Sigmoid colon (tissue), 7 donors: Measurements from ENCODE around the gene ABI3. TPM values are rescaled to one million over a fixed set of nuclear protein-coding genes. Genes with fewer than 3 reads are reported as not detected.

Experiments
- DNase-seq: peaks from one replicate; pipeline ENCODE4 v3.0.0-alpha.2; 2019
- H3K27ac ChIP-seq, 4 donors: fragments of 200-600 bp; sonication (generic); one replicate each; pipeline ENCODE4 v1.5.1; 2016 to 2019; ENCODE audit warnings: mild to moderate bottlenecking in 1 of 4
- H3K27me3 ChIP-seq, 3 donors: fragments of 200-600 bp; sonication (generic); one replicate each; pipeline ENCODE4 v1.5.1; 2019; ENCODE audit warnings: mild to moderate bottlenecking in 1 of 3
- H3K36me3 ChIP-seq, 4 donors: fragments of 200-600 bp; sonication (generic); one replicate each; pipeline ENCODE4 v1.5.1; 2016 to 2019
- H3K4me1 ChIP-seq, 4 donors: fragments of 200-600 bp; sonication (generic); one replicate each; pipeline ENCODE4 v1.5.1; 2017 to 2019
- H3K4me3 ChIP-seq, 4 donors: fragments of 200-600 bp; sonication (generic); one replicate each; pipeline ENCODE4 v1.5.1; 2017 to 2019; ENCODE audit warnings: mild to moderate bottlenecking in 2 of 4, moderate library complexity in 1 of 4
- H3K9me3 ChIP-seq, 4 donors: fragments of 200-600 bp in 3 of 4; sonication (generic) in 3 of 4; one replicate each; pipeline versions ENCODE4 v1.5.1 to v1.6.1; 2013 to 2019
- CTCF ChIP-seq, 4 experiments: fragments of 450-650 bp in 3 of 4; fragments of 200-600 bp in 1 of 4; IDR thresholded peaks; one replicate each; pipeline ENCODE4 v1.5.1; 2016 to 2019; ENCODE audit warnings: antibody characterized with exemption in 4 of 4, mild to moderate bottlenecking in 3 of 4, moderate library complexity in 2 of 4
- EP300 ChIP-seq, 4 donors: sonication (generic); formaldehyde crosslinking; IDR thresholded peaks; one replicate each; pipeline ENCODE4 v1.6.1; 2017; ENCODE audit warnings: antibody characterized with exemption in 4 of 4
- POLR2A ChIP-seq, 2 donors: fragments of 450-650 bp; IDR thresholded peaks; one replicate each; pipeline ENCODE4 v1.6.1; 2016; ENCODE audit warnings: antibody characterized with exemption in 2 of 2, mild to moderate bottlenecking in 2 of 2, moderate library complexity in 2 of 2
- POLR2AphosphoS5 ChIP-seq, 4 donors: sonication (generic); formaldehyde crosslinking; IDR thresholded peaks; one replicate each; pipeline ENCODE4 v1.6.1; 2017; ENCODE audit warnings: antibody characterized with exemption in 4 of 4
- WGBS, 2 donors: extraction: QIAGEN DNeasy Blood & Tissue Kit; methylation state at CpG; one replicate each; pipeline ENCODE4 v1.1.7; 2013; 5-methylcytosine and 5-hydroxymethylcytosine counted together
- intact Hi-C: fragments of 100-400 bp; cut with DNase I; formaldehyde crosslinking; loops from one replicate; pipeline ENCODE4 v1.15.1; 2023
- polyA plus RNA-seq, 3 donors: library from polyadenylated mRNA; stranded (reverse); fragments of 200-250 nt; gene quantifications; one replicate each; pipeline ENCODE4 v1.2.3, GENCODE V29; 2013
- total RNA-seq, 4 donors: library from RNA; depleted of rRNA; stranded (reverse); fragments of >200 nt; gene quantifications; one replicate each; pipeline ENCODE4 v1.1.0, GENCODE V29; 2016
- donor health status: healthy with polysubstance abuse.
- donor health status: Bipolar disorder and iron deficiency.
- donor health status: healthy.

Gene ABI3
- total and polyA plus RNA-seq, 7 donors = 1.8 to 16.0 (median 7.1) TPM

- H3K27ac ChIP-seq = peak overlapping the region in 2 of 4 donors; percentile 32 to 42
- DNase-seq = peak; percentile 75
- no peak for TF ChIP-seq CTCF (IDR thresholded peaks at IDR 0.05)
- TF ChIP-seq POLR2AphosphoS5 (IDR thresholded peaks at IDR 0.05) = peak in 1 of 4 donors; percentile 27
- intact Hi-C loops = no loop called here
- no peaks in the 10 kb centered on the region for H3K36me3 ChIP-seq
- peaks cover 4 to 35% (median 24%) of the 10 kb centered on the region in 3 donors for H3K27me3 ChIP-seq
- H3K9me3 ChIP-seq = no peaks in the 10 kb centered on the region
- WGBS, 2 donors = 62 to 76% methylated on average over 17 of the region's 17 CpGs
- H3K4me3 ChIP-seq = no peak overlapping the region
- no peaks in the 10 kb centered on the region for H3K4me1 ChIP-seq
Measured at GRCh38 chr17:49217651-49218413, 7.3 kb downstream of the ABI3 start.

DNA sequence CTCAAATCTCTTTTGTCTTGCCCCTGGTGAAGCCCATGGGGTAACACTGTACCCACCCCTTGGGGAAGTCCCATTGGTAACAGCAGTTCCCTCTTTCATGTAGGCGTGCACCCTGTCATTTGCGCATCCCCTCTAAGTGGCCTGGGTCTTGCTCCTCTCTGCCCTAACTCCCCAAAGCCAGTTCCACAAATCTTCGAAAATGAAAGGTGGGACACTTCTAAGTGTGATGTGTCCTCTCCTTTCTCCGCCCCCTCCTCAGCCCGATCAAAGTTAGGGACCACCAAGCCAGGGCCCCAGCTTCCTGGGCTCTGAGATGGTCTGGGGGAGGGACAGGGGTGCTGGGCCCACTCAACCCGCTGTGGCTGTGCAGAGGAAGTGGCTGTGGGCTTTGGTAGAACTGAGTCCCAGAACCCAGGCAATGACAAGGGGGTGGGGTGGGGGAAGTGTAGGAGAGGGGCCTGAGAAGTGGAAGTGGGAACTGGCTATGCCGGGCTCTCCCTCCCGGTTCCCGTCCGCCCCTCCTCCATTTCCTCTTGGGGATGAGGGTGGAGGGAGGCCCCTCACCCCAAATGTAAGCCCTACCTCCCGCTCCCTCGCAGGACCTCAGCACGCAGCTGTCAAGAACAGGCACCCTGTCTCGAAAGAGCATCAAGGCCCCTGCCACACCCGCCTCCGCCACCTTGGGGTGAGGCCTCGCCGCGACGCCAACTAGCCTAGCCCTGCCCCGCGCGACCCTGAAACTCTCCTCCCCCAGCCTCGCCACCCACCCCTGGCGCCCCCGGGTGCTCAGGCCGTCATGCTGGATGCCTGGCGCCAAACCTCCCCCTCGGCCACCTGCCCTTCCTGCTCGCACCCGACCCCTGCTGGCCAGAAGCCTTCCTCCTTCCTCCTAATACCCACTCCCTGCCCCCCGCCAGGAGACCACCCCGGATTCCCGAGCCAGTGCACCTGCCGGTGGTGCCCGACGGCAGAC lies 8.7 kb downstream of the ABI3 start:
- no peak overlapping the region for H3K4me3 ChIP-seq
- H3K4me1 ChIP-seq = peaks cover 0 to 11% (median 10%) of the 10 kb centered on the region in 4 donors
- no peaks in the 10 kb centered on the region for H3K9me3 ChIP-seq
- intact Hi-C loops = no loop called here
- DNase-seq = no peak
- WGBS, 2 donors = 26 to 36% methylated on average over 37 of the region's 37 CpGs
- peaks cover 11 to 49% (median 38%) of the 10 kb centered on the region in 3 donors for H3K27me3 ChIP-seq
- no peaks in the 10 kb centered on the region for H3K36me3 ChIP-seq
- no peak overlapping the region for H3K27ac ChIP-seq
- TF ChIP-seq EP300 (IDR thresholded peaks at IDR 0.05) = no peak
- no peak for TF ChIP-seq POLR2AphosphoS5 (IDR thresholded peaks at IDR 0.05)
- no peak for TF ChIP-seq POLR2A (IDR thresholded peaks at IDR 0.05)
- no peak for TF ChIP-seq CTCF (IDR thresholded peaks at IDR 0.05)

DNA sequence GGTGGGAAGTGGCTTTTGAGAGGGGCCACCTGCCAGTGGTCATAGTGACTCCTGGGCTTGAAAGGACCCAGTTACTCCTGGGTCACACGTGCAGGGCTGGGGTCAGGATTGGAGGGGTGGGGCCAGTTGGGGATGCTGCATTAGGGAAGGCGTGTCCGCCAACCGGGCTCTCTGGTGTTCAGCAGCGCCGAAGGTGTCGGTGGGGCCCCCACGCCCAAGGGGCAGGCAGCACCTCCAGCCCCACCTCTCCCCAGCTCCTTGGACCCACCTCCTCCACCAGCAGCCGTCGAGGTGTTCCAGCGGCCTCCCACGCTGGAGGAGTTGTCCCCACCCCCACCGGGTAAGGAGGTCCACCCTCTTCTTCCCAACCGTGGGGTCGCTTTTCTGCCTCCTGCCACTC lies 9.5 kb downstream of the ABI3 start:
- intact Hi-C loops = no loop called here
- Histone ChIP-seq H3K9me3 (no peaks in the 10 kb centered on the region), H3K36me3 (no peaks in the 10 kb centered on the region), H3K4me1 (peaks cover 0 to 19% (median 17%) of the 10 kb centered on the region in 4 donors), H3K27me3 (peaks cover 19 to 57% (median 46%) of the 10 kb centered on the region in 3 donors), H3K4me3 (no peak overlapping the region), H3K27ac (no peak overlapping the region)
- no peak for DNase-seq
- WGBS, 2 donors = 58 to 80% methylated on average over 15 of the region's 15 CpGs
- TF ChIP-seq POLR2A (IDR thresholded peaks at IDR 0.05) (no peak), CTCF (IDR thresholded peaks at IDR 0.05) (no peak), EP300 (IDR thresholded peaks at IDR 0.05) (no peak), POLR2AphosphoS5 (IDR thresholded peaks at IDR 0.05) (no peak)

DNA sequence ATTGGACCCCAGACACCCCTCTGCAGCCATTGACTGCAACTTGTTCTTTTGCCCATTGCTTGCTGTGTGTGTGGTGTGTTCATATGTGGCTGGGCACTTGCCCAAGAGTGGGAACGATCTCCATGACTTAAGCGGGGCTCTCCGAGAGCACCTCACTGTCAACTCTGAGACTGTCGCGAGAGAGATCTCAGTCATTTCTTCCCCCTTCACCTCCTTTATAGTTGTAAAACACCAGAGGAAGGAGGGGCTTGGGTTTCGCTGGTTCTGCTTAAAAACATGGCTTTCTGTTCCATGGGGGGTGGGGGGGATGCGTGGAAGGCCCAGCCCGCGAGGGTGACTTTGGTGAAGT lies 12.6 kb downstream of the ABI3 start:
- DNase-seq = no peak
- Histone ChIP-seq H3K36me3 (no peaks in the 10 kb centered on the region), H3K27ac (no peak overlapping the region), H3K27me3 (peaks cover 24 to 80% (median 66%) of the 10 kb centered on the region in 3 donors), H3K9me3 (no peaks in the 10 kb centered on the region), H3K4me3 (no peak overlapping the region), H3K4me1 (peaks cover 0 to 19% (median 17%) of the 10 kb centered on the region in 4 donors)
- intact Hi-C loops = no loop called here
- TF ChIP-seq CTCF (IDR thresholded peaks at IDR 0.05) (no peak), POLR2AphosphoS5 (IDR thresholded peaks at IDR 0.05) (no peak), EP300 (IDR thresholded peaks at IDR 0.05) (no peak), POLR2A (IDR thresholded peaks at IDR 0.05) (no peak)
- 9 to 30% methylated on average over 9 of the region's 9 CpGs for WGBS, 2 donors
